HG03565 (cell line): Measurements from ENCODE around the gene ZNF668.
"Not testable (repeated sequence)": the region's sequence is repeated elsewhere in the genome, so short reads cannot be mapped to it uniquely, and the experiment has no call there.

ENCODE experiments used
- ATAC-seq: cut with Tn5 transposase; IDR thresholded peaks from one replicate; pipeline ENCODE4 v1.9.1; 2021; ENCODE audit warnings: mild to moderate bottlenecking, moderate library complexity; ENCODE audit not compliant: unreplicated experiment

The ZNF668 gene

DNA sequence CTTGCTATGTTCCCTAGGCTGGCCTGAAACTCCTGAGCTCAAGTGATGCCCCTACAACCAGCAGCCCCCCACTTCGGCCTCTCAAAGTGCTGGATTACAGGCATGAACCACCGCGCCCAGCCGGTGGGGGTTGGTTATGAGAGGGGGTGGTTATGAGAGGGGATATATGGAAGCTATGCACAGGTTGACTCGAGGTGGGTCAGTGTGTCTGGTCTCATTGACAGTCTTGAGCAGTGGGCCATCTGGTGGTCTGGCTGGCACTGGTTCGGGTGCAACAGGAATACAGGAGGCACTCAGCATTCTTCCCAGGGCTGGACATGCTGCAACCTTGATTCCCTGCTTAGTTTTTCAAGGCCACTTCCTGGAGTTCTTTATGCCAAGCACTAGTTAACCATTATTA lies 58.0 kb downstream of the ZNF668 start:
- no peak for ATAC-seq

DNA sequence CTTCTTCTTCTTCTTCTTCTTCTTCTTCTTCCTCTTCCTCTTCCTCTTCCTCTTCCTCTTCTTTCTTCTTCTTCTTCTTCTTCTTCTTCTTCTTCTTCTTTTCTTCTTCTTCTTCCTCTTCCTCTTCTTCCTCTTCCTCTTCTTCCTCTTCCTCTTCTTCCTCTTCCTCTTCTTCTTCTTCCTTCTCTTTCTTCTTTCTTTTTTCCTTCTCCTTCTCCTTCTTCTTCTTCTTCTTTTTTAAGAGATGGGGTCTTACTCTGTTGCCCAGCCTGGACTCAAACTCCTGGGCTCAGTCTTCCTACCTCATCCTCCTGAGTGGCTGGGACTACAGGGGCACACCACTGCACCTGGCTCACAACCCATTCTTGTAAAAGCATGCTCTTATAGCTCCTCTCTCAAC lies 60.7 kb downstream of the ZNF668 start:
- ATAC-seq = not testable (repeated sequence)

DNA sequence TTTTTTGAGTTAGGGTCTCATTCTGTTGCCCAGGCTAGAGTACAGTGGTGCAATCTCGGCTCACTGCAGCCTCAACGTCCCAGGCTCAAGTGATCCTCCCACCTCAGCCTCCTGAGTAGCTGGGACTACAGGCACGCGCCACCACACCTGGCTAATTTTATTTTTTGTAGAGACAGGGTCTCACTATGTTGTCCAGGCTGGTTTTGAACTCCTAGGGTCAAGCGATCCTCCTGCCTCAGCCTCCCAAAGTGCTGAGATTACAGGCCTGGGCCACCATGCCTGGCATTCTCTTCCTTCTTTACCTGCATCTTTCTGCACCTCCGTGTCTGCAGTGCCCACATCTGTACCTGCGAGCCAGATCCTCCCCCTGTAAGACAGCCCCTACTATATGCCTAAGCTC lies 62.2 kb downstream of the ZNF668 start:
- not testable (repeated sequence) for ATAC-seq
